ENCODE results near the gene ADSL.
"Not testable (repeated sequence)": the region's sequence is repeated elsewhere in the genome, so short reads cannot be mapped to it uniquely, and the experiment has no call there.

ADSL gene

GRCh38 chr22:40377931-40378330 is 31.6 kb downstream of the ADSL start:
- no peak overlapping the region for H3K4me3 Mint-ChIP-seq
- H3K9me3 Mint-ChIP-seq, result no peaks in the 10 kb centered on the region
- peak overlapping the region; percentile 64 for H3K27ac Mint-ChIP-seq

GRCh38 chr22:40378448-40378847 is 32.1 kb downstream of the ADSL start:
- H3K4me3 Mint-ChIP-seq; H3K27ac Mint-ChIP-seq; H3K9me3 Mint-ChIP-seq; DNase-seq; H3K27me3 Mint-ChIP-seq (ENCODE audit: low read depth, poor library complexity); H3K4me1 Mint-ChIP-seq: not testable (repeated sequence)
- peaks cover 13% of the 10 kb centered on the region for H3K36me3 Mint-ChIP-seq (ENCODE audit: low read depth)

More at GRCh38 chr22:40377931-40378330, 31.6 kb downstream of the ADSL start:
- H3K27me3 Mint-ChIP-seq (ENCODE audit: low read depth, poor library complexity), result peaks cover 3% of the 10 kb centered on the region
- no peak for DNase-seq
- peaks cover 7% of the 10 kb centered on the region for H3K4me1 Mint-ChIP-seq
- H3K36me3 Mint-ChIP-seq (ENCODE audit: low read depth), result peaks cover 18% of the 10 kb centered on the region
- no peak for TF ChIP-seq CTCF (IDR thresholded peaks at IDR 0.05)

GRCh38 chr22:40381461-40381860 is 35.2 kb downstream of the ADSL start:
- no peak for TF ChIP-seq CTCF (IDR thresholded peaks at IDR 0.05)
- peaks cover 6% of the 10 kb centered on the region for H3K36me3 Mint-ChIP-seq (ENCODE audit: low read depth)

GRCh38 chr22:40383905-40384304 is 37.6 kb downstream of the ADSL start:
- peaks cover 15% of the 10 kb centered on the region for H3K36me3 Mint-ChIP-seq (ENCODE audit: low read depth)
- no peaks in the 10 kb centered on the region for H3K9me3 Mint-ChIP-seq
- peaks cover 29% of the 10 kb centered on the region for H3K4me1 Mint-ChIP-seq
- no peak for DNase-seq
- H3K27me3 Mint-ChIP-seq (ENCODE audit: low read depth, poor library complexity), result no peaks in the 10 kb centered on the region
- TF ChIP-seq CTCF (IDR thresholded peaks at IDR 0.05), result no peak
- H3K27ac Mint-ChIP-seq, result peak overlapping the region; percentile 25
- no peak overlapping the region for H3K4me3 Mint-ChIP-seq

More at GRCh38 chr22:40381461-40381860, 35.2 kb downstream of the ADSL start:
- H3K27me3 Mint-ChIP-seq (ENCODE audit: low read depth, poor library complexity), result no peaks in the 10 kb centered on the region
- H3K4me1 Mint-ChIP-seq, result peaks cover 10% of the 10 kb centered on the region
- no peak overlapping the region for H3K4me3 Mint-ChIP-seq
- no peaks in the 10 kb centered on the region for H3K9me3 Mint-ChIP-seq
- H3K27ac Mint-ChIP-seq, result no peak overlapping the region
- no peak for DNase-seq

- Mint-ChIP-seq H3K36me3 (ENCODE audit: low read depth) (peaks cover 20% of the 10 kb centered on the region), H3K4me3 (no peak overlapping the region), H3K9me3 (no peaks in the 10 kb centered on the region), H3K27ac (peak overlapping the region; percentile 3), H3K4me1 (peaks cover 29% of the 10 kb centered on the region), H3K27me3 (ENCODE audit: low read depth, poor library complexity) (no peaks in the 10 kb centered on the region)
- no peak for DNase-seq
- no peak for TF ChIP-seq CTCF (IDR thresholded peaks at IDR 0.05)
Observed at GRCh38 chr22:40385036-40385782, 38.9 kb downstream of the ADSL start.

- peaks cover 35% of the 10 kb centered on the region for H3K4me1 Mint-ChIP-seq
Observed at GRCh38 chr22:40387746-40388145, 41.4 kb downstream of the ADSL start.

More at GRCh38 chr22:40387746-40388145, 41.4 kb downstream of the ADSL start:
- Mint-ChIP-seq H3K4me3 (no peak overlapping the region), H3K9me3 (no peaks in the 10 kb centered on the region), H3K27ac (peak overlapping the region; percentile 79), H3K36me3 (ENCODE audit: low read depth) (peaks cover 23% of the 10 kb centered on the region), H3K27me3 (ENCODE audit: low read depth, poor library complexity) (no peaks in the 10 kb centered on the region)
- no peak for DNase-seq
- TF ChIP-seq CTCF (IDR thresholded peaks at IDR 0.05), result no peak
